GM10847 (cell line): ENCODE data around the gene CFAP69.

ENCODE experiments used
- POLR2A ChIP-seq: IDR thresholded peaks from 2 replicates; pipeline ENCODE4 v1.6.1; 2011; ENCODE audit not compliant: insufficient read length; ENCODE audit errors: extremely low read depth

CFAP69 gene

DNA sequence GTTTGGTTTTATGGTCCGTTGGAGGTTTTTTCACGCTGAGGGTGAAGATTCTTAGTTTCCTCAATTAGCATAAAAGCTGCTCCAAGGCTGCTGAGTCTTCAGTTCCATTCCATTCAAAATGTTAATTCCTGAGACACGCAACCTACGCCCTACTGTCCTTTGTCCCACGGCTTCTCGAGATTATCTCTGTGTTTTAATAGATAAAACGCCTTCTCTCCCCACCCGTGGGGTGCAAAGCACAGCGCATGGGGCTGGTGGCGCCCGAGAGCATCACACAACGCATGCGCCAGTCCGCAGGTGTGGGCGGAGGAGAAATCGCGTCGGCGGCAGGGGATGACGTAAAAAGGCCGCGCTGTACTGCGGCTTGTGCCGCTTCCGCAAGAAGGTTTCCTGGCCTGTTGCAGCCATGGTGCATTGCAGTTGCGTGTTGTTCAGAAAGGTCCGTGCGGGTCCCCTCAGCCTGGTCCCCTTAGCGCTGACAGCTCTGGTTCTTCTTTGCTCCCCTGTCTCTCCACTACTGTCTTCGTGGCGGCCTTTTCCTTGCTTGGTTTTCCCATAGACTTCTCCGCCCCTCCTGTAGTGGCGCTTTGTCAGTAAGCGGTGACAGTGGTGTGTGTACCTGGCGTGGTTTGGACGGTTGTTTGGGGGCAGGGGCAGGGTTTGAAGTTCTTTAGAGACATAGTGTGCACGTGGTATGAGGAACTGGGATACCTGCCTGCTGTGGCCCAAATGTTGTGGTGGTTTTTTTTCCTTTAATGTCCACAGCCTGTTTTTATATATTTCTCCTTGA, 101.6 kb downstream of the CFAP69 start, which contains the start of gene GTPBP10:
Gene GTPBP10 (plus strand): TSS at position 381 of the 790 bp plus-strand sequence. CDS start 26 bp downstream, at position 407.
- peak; percentile 90 for TF ChIP-seq POLR2A

DNA sequence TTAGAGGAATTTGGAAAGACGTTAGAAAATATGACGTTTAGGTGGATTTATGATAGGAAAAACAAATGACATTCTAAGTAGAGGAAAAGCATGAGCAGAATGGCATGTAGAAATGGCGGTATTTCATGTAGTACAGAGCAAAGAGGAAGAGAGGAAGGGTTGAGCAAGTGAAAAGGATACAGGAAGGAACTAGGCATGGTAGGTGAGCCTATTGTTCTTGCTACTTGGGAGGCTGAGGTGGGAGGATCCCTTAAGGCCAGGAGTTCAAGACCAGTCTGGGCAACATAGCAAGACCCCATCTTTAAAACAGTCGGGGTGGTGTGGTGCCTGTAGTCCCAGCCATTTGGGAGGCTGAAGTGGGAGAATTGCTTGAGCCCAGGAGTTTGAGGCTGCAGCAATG, 102.8 kb downstream of the CFAP69 start:
- TF ChIP-seq POLR2A = no peak

DNA sequence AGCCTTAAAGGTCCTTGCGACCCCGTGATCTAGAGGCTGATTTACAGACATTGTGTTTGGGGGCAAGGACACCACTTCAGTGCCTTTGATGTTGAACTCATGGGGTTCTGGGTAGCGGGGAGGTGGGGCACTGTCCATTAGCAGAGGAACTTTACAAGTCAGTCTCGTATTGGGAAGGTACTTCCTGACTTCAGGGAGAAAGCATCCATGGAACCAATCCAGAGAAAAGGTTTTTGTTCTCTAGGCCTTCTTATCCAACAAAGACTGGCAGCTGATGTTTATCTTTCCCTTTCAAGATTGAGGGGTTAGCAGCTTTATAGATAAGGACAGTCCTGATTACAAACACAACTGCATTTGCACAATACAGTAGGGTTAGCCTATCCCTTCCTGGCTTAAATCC, 104.3 kb downstream of the CFAP69 start:
- no peak for TF ChIP-seq POLR2A

DNA sequence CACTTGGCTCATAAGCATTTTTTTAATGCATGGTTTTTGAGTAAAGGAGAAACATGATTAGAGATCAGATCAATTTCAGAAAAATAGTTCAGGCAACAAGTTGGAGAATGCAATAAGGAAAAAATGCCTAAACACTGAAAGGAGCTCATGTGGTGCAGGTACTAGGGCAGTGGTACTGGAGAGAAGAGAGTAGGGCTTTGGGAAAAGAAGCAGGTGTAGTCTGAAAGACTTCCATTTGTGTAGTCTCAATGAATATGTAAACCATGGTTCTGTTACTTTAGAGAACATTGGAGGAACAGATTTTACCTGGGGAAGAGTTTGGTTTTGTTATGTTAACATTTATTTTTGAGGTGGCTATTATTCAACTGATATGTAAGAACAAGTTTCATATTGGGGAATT, 107.0 kb downstream of the CFAP69 start:
- no peak for TF ChIP-seq POLR2A
